ENCODE measurements around the gene NUP54.

DNA sequence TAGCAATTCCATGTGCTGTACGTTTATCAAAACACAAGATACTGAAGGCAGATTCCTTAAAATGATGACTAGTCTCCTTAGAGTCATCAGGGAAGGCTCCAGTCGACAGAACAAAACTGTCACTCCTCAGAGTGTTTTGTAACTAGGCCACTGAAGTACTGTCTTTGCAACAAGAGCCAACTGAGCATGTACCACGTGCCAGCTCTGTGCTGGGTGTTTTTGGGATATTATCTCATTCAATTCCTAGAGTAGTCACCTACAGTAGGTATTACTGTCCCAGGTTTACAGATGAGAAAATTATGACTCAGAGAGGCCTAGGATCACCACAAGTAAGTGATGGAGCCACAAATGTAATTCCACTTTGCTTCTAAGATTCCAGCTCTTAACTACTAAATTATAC is 18.3 kb upstream of the NUP54 start:
- TF ChIP-seq, protein P1, sequence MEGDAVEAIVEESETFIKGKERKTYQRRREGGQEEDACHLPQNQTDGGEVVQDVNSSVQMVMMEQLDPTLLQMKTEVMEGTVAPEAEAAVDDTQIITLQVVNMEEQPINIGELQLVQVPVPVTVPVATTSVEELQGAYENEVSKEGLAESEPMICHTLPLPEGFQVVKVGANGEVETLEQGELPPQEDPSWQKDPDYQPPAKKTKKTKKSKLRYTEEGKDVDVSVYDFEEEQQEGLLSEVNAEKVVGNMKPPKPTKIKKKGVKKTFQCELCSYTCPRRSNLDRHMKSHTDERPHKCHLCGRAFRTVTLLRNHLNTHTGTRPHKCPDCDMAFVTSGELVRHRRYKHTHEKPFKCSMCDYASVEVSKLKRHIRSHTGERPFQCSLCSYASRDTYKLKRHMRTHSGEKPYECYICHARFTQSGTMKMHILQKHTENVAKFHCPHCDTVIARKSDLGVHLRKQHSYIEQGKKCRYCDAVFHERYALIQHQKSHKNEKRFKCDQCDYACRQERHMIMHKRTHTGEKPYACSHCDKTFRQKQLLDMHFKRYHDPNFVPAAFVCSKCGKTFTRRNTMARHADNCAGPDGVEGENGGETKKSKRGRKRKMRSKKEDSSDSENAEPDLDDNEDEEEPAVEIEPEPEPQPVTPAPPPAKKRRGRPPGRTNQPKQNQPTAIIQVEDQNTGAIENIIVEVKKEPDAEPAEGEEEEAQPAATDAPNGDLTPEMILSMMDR (IDR thresholded peaks at IDR 0.05) = no peak
- no peak for TF ChIP-seq POLR2A (IDR thresholded peaks at IDR 0.05)

All from body of pancreas (tissue), 4 donors.